Keratinocyte (primary cell): ENCODE data around the gene DTNB. TPM values are rescaled to one million over a fixed set of nuclear protein-coding genes. Genes with fewer than 3 reads are reported as not detected.

ENCODE experiments used
- DNase-seq: peaks from one replicate; pipeline ENCODE4 v3.0.0-alpha.2; 2011; ENCODE audit warnings: low read depth, missing footprints, low spot score
- FAIRE-seq: peaks from 2 replicates; lab custom pipeline; 2011; peaks lifted over from hg19 to GRCh38; lab: Jason Lieb, UNC
- H2AFZ ChIP-seq: 2 replicates; pipeline ENCODE4 v1.6.0; 2012; ENCODE audit warnings: low read length, control low read depth, inconsistent platforms; ENCODE audit not compliant: control insufficient read depth
- H3K27ac ChIP-seq: 2 replicates; pipeline ENCODE4 v1.5.1; 2011; ENCODE audit warnings: low read length; ENCODE audit not compliant: control insufficient read depth, insufficient read depth
- H3K27me3 ChIP-seq: 3 replicates; pipeline ENCODE4 v1.6.0; 2011; ENCODE audit warnings: low read length; ENCODE audit not compliant: control insufficient read depth, insufficient read depth; ENCODE audit errors: extremely low read depth
- H3K36me3 ChIP-seq, 2 experiments: 2 replicates in 1 of 2; 3 replicates in 1 of 2; pipeline ENCODE4 v1.5.1; 2011; ENCODE audit warnings: low read length in 2 of 2, mild to moderate bottlenecking in 1 of 2; ENCODE audit not compliant: control insufficient read depth in 2 of 2, insufficient read depth in 2 of 2; ENCODE audit errors: extremely low read depth in 1 of 2
- H3K4me1 ChIP-seq: 3 replicates; pipeline ENCODE4 v1.5.1; 2011; ENCODE audit warnings: low read length; ENCODE audit not compliant: control insufficient read depth, insufficient read depth; ENCODE audit errors: extremely low read depth
- H3K4me2 ChIP-seq: 3 replicates; pipeline ENCODE4 v1.6.0; 2011; ENCODE audit warnings: low read depth, low read length; ENCODE audit not compliant: control insufficient read depth, insufficient read depth; ENCODE audit errors: extremely low read depth
- H3K4me3 ChIP-seq, 3 experiments: fragments of 200-600 bp in 1 of 3; sonication (generic) in 1 of 3; 2 replicates in 2 of 3; 3 replicates in 1 of 3; pipeline ENCODE4 v1.5.1; 2011 to 2016; ENCODE audit warnings: low read length in 3 of 3, mild to moderate bottlenecking in 3 of 3, control low read depth in 2 of 3, inconsistent platforms in 1 of 3, low read depth in 1 of 3, mixed read lengths in 1 of 3, mixed run types in 1 of 3, moderate library complexity in 1 of 3; ENCODE audit not compliant: control insufficient read depth in 2 of 3, insufficient read depth in 2 of 3; ENCODE audit errors: extremely low read depth in 1 of 3
- H3K79me2 ChIP-seq: 2 replicates; pipeline ENCODE4 v1.6.0; 2012; ENCODE audit warnings: low read length; ENCODE audit not compliant: control insufficient read depth, insufficient read depth
- H3K9ac ChIP-seq: 3 replicates; pipeline ENCODE4 v1.6.0; 2011; ENCODE audit warnings: low read length; ENCODE audit not compliant: control insufficient read depth, insufficient read depth; ENCODE audit errors: extremely low read depth
- H3K9me1 ChIP-seq: 3 replicates; pipeline ENCODE4 v1.6.0; 2011; ENCODE audit warnings: low read length; ENCODE audit not compliant: control insufficient read depth, insufficient read depth; ENCODE audit errors: extremely low read depth
- H3K9me3 ChIP-seq: 2 replicates; pipeline ENCODE4 v1.5.1; 2012; ENCODE audit warnings: low read depth, low read length; ENCODE audit not compliant: control insufficient read depth
- H4K20me1 ChIP-seq: 3 replicates; pipeline ENCODE4 v1.6.0; 2011; ENCODE audit warnings: low read length; ENCODE audit not compliant: control insufficient read depth, insufficient read depth; ENCODE audit errors: extremely low read depth
- CTCF ChIP-seq, 3 experiments: IDR thresholded peaks in 1 of 3; conservative IDR thresholded peaks in 1 of 3; optimal IDR thresholded peaks in 1 of 3; 2 replicates in 2 of 3; 3 replicates in 1 of 3; pipeline versions ENCODE3 to v1.5.1; 2011; ENCODE audit warnings: low read length in 3 of 3, mild to moderate bottlenecking in 3 of 3, moderate library complexity in 2 of 3, control low read depth in 1 of 3, inconsistent platforms in 1 of 3; ENCODE audit not compliant: insufficient read depth in 2 of 3; ENCODE audit errors: extremely low read depth in 1 of 3
- EZH2 ChIP-seq: IDR thresholded peaks from one replicate; pipeline ENCODE4 v1.6.1; 2012; ENCODE audit warnings: inconsistent platforms, mild to moderate bottlenecking, low read length, moderate library complexity
- dilution Hi-C: fragments of 300-500 bp; cut with MboI; formaldehyde crosslinking; loops from one replicate; pipeline ENCODE4 v1.7.0; 2020; ENCODE audit warnings: low sequenced_read_pairs; ENCODE audit not compliant: extremely low pct_ligation_motif_present
- polyA plus RNA-seq, 5 experiments: library from polyadenylated mRNA; depleted of rRNA in 3 of 5; stranded (reverse) in 3 of 5; stranded (forward) in 1 of 5; unstranded in 1 of 5; fragments of >200 nt; gene quantifications; 1 replicate in 1 of 5; 2 replicates in 3 of 5; 3 replicates in 1 of 5; pipeline versions ENCODE4 v1.2.1 to v1.2.3, GENCODE V29; 2011 to 2012; ENCODE audit warnings: missing spikeins in 2 of 5, low read depth in 1 of 5, low replicate concordance in 1 of 5

The DTNB gene
- polyA plus RNA-seq, 1 donor (not counting 4 experiments of a cell fraction or from before 2014, with no cell fraction given), result 31.5 TPM

- no peaks in the 10 kb centered on the region for H3K36me3 ChIP-seq
- H3K4me1 ChIP-seq, result peaks cover 12% of the 10 kb centered on the region
- no peak overlapping the region for H3K27ac ChIP-seq
- no peak overlapping the region for H3K4me2 ChIP-seq
- no peak overlapping the region for H3K4me3 ChIP-seq
- no peak for FAIRE-seq
- no peak for TF ChIP-seq CTCF (optimal IDR thresholded peaks at IDR 0.05 in 1 of 3, IDR thresholded peaks at IDR 0.05 in 1 of 3, conservative IDR thresholded peaks at IDR 0.05 in 1 of 3; ENCODE audit: extremely low read depth in 1 of 3, insufficient read depth in 2 of 3, low read length in 3 of 3)
- no peak for DNase-seq
- H3K9ac ChIP-seq, result no peak overlapping the region
- H3K27me3 ChIP-seq, result no peaks in the 10 kb centered on the region
- dilution Hi-C loops, result no loop called here
- no peaks in the 10 kb centered on the region for H3K9me3 ChIP-seq
- H3K79me2 ChIP-seq, result no peaks in the 10 kb centered on the region
- no peaks in the 10 kb centered on the region for H3K9me1 ChIP-seq
- H4K20me1 ChIP-seq, result no peaks in the 10 kb centered on the region
- no peak overlapping the region for H2AFZ ChIP-seq
These were observed 155.7 kb downstream of the DTNB start for GRCh38 chr2:25517701-25518100.

GRCh38 chr2:25514043-25514637 lies 159.2 kb downstream of the DTNB start:
- no peak for DNase-seq
- Histone ChIP-seq H3K79me2 (no peaks in the 10 kb centered on the region), H3K9me3 (no peaks in the 10 kb centered on the region), H3K27ac (no peak overlapping the region), H2AFZ (no peak overlapping the region), H3K36me3 (no peaks in the 10 kb centered on the region), H3K4me1 (peaks cover 15% of the 10 kb centered on the region), H4K20me1 (no peaks in the 10 kb centered on the region), H3K4me3 (no peak overlapping the region), H3K27me3 (no peaks in the 10 kb centered on the region), H3K9ac (no peak overlapping the region), H3K4me2 (no peak overlapping the region), H3K9me1 (no peaks in the 10 kb centered on the region)
- no peak for TF ChIP-seq EZH2
- no peak for TF ChIP-seq CTCF (optimal IDR thresholded peaks at IDR 0.05 in 1 of 3, IDR thresholded peaks at IDR 0.05 in 1 of 3, conservative IDR thresholded peaks at IDR 0.05 in 1 of 3; ENCODE audit: extremely low read depth in 1 of 3, insufficient read depth in 2 of 3, low read length in 3 of 3)
- dilution Hi-C loops, result no loop called here
- FAIRE-seq, result no peak
